Left ventricle myocardium superior (tissue), 1 donor: Measurements from ENCODE around the gene LSR. TPM values are rescaled to one million over a fixed set of nuclear protein-coding genes. Genes with fewer than 3 reads are reported as not detected.

Source experiments
- ATAC-seq: fragments of 200-7000 bp; cut with Tn5 transposase; one replicate; pipeline ENCODE4 v1.9.1; 2020; ENCODE audit warnings: mild to moderate bottlenecking, moderate library complexity
- DNase-seq: peaks from one replicate; pipeline ENCODE4 v3.0.0-alpha.2; 2020
- intact Hi-C: fragments of 100-400 bp; cut with micrococcal nuclease; formaldehyde crosslinking; loops from one replicate; pipeline ENCODE4 v1.11.0; 2022
- total RNA-seq: library from RNA; stranded (reverse); fragmentation: NEBNext Ultra II Directional; extraction: Animal tissue kit (Norgen Biotek cat#: 25700); gene quantifications from one replicate; pipeline ENCODE4 v1.2.1, GENCODE V29; 2021
- donor health status: DM: no; HTN: yes; CAD: no; lungs with severe emphysema.

Gene LSR
- total RNA-seq, 1 donor from 2014 or later, result 6.1 TPM

DNA sequence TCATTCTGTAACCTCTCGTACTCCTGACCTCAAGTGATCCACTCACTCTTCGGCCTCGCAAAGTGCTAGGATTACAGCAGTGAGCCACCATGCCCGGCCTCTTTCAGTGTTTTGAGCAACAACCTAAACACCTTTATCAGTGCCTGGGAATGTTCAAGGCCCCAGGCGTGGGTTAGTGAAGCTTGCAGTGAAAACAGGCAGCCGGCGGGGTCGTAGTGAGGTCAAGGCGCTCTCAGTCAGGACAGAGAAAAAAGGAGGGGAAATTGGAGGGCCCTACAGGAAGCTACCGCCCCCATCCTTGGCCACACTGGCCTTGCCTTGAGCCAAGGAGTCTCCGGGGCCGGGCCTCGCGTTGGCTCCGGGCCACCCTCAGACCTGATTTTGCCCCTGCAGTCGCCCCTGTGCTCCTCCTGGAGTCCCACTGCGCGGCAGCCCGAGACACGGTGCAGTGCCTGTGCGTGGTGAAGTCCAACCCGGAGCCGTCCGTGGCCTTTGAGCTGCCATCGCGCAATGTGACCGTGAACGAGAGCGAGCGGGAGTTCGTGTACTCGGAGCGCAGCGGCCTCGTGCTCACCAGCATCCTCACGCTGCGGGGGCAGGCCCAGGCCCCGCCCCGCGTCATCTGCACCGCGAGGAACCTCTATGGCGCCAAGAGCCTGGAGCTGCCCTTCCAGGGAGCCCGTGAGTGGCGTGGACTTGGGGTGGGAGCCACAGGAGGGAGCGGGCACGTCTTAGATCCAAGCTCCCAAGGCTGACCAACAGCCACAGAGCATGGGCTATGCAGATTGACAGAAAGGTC lies 60.9 kb downstream of the LSR start:
- intact Hi-C loops, result no loop called here
- no peak for ATAC-seq
- DNase-seq, result no peak

GRCh38 chr19:35310331-35310730 lies 61.5 kb downstream of the LSR start:
- intact Hi-C loops, result no loop called here
- DNase-seq (no peak), ATAC-seq (no peak)

GRCh38 chr19:35310811-35311465 lies 62.1 kb downstream of the LSR start:
- no peak for ATAC-seq
- DNase-seq, result no peak

GRCh38 chr19:35311901-35312665 lies 63.3 kb downstream of the LSR start:
- intact Hi-C loops, result no loop called here
- ATAC-seq, result no peak
- DNase-seq, result no peak

More at GRCh38 chr19:35310811-35311465, 62.1 kb downstream of the LSR start:
- intact Hi-C loops, result no loop called here

DNA sequence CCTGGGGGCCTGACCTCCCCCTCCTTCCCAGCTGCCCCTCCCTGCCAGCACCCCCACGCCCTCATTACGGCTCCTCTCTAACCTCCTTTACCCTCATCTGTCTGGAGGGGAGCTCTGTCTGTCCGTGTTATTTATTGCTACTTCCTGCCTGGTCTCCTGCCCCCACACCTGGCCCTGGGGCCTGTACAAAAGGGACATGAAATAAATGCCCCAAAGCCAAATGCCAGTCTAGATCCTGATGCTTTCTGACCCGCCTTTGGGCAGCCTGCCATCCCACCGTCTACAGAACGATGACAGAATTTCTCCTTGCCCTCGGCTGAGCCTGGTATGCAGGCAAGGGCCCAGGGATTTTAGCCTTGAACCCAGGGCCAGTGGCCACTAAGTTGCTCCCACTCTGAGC lies 64.8 kb downstream of the LSR start:
- ATAC-seq (no peak), DNase-seq (no peak)
- intact Hi-C loops, result no loop called here

DNA sequence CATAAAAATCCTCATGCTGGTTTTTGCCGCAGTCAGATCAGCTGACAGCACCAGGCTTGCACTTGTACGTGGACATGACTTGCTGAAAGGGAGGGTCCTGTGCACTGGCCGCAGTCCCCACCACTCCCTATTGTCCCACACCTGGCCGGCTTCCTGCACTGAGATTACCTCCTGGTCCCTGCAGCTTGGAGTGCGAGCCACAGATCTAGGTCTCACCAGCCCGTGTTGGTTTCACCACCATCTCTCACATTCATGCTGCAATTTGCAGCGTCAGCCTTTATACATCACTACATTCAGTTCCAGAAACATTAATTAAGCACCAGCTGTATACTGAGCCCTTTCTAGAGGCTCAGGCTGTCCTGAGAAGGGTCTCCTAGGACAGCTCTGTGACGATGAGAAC lies 65.2 kb downstream of the LSR start:
- intact Hi-C loops, result no loop called here
- ATAC-seq (no peak), DNase-seq (no peak)

- DNase-seq (no peak), ATAC-seq (no peak)
- intact Hi-C loops, result no loop called here
Observed at GRCh38 chr19:35314858-35315470, 66.2 kb downstream of the LSR start.

GRCh38 chr19:35315883-35316282 lies 67.1 kb downstream of the LSR start:
- intact Hi-C loops, result no loop called here
- DNase-seq (no peak), ATAC-seq (no peak)

- intact Hi-C loops, result no loop called here
- DNase-seq (no peak), ATAC-seq (no peak)
Observed at GRCh38 chr19:35316560-35316959, 67.8 kb downstream of the LSR start.

Other genes with a start within 250 kb of the LSR start
- 30.6 TPM for gene GRAMD1A, start 248.7 kb upstream of the LSR start, total RNA-seq
- gene SCN1B, start 218.5 kb upstream of the LSR start, total RNA-seq, result 45.7 TPM
- gene HPN, start 207.3 kb upstream of the LSR start, total RNA-seq, result 9.8 TPM
- 3.1 TPM for gene FXYD3, start 133.2 kb upstream of the LSR start, total RNA-seq
- 9.0 TPM for gene LGI4, start 113.9 kb upstream of the LSR start, total RNA-seq
- gene FXYD1, start 110.2 kb upstream of the LSR start, total RNA-seq, result 489 TPM
- gene FXYD7, start 105.7 kb upstream of the LSR start, total RNA-seq, result not detected
- 21.2 TPM for gene FXYD5, start 94.3 kb upstream of the LSR start, total RNA-seq
- not detected for gene FAM187B, start 20.3 kb upstream of the LSR start, total RNA-seq
- 170 TPM for gene USF2, start 20.0 kb downstream of the LSR start, total RNA-seq
- gene HAMP, start 33.5 kb downstream of the LSR start, total RNA-seq, result not detected
- gene MAG, start 43.2 kb downstream of the LSR start, total RNA-seq, result not detected
- 0.52 TPM for gene CD22, start 80.2 kb downstream of the LSR start, total RNA-seq
- gene FFAR1, start 98.9 kb downstream of the LSR start, total RNA-seq, result not detected
- not detected for gene FFAR3, start 109.5 kb downstream of the LSR start, total RNA-seq
- gene GPR42, start 122.1 kb downstream of the LSR start, total RNA-seq, result not detected
- gene FFAR2, start 199.3 kb downstream of the LSR start, total RNA-seq, result 0.27 TPM
- gene KRTDAP, start 241.5 kb downstream of the LSR start, total RNA-seq, result not detected